Measurements from ENCODE around the gene PPP5C. TPM values are rescaled to one million over a fixed set of nuclear protein-coding genes. Genes with fewer than 3 reads are reported as not detected.

PPP5C gene
- total RNA-seq, 1 donor from 2014 or later, result 70.9 TPM

DNA sequence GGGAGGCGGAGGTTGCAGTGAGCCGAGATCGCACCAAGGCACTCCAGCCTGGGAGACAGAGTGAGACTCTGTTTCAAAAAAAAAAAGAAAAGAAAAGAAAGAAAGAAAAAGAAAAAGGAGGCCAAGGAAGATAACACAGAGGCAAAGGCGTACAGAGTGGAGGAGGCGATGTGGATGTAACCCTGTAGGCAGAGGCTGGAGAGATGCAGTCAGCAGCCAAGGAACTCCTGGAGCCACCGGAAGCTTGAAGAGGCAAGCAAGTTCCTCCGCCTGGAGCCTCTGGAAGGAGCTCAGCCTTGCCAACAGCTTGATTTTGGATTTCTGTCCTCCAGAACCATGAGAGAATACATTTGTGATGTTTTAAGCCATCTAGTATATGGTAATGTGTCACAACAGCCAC lies 73.2 kb downstream of the PPP5C start:
- Histone ChIP-seq H3K36me3 (ENCODE audit: insufficient read depth, low read length) (no peaks in the 10 kb centered on the region), H3K27me3 (ENCODE audit: insufficient read depth, low read length) (peaks cover 3% of the 10 kb centered on the region), H4K20me1 (ENCODE audit: insufficient read depth, low read length) (no peaks in the 10 kb centered on the region), H3K9me3 (ENCODE audit: insufficient read depth, low read depth, low read length) (no peaks in the 10 kb centered on the region), H2AFZ (ENCODE audit: low read depth, low read length) (no peak overlapping the region), H3K79me2 (ENCODE audit: insufficient read depth, low read length) (no peaks in the 10 kb centered on the region), H3K4me3 (ENCODE audit: insufficient read depth, low read depth, low read length) (no peak overlapping the region), H3K4me2 (ENCODE audit: low read length) (no peak overlapping the region), H3K9ac (ENCODE audit: low read length) (no peak overlapping the region), H3K4me1 (ENCODE audit: insufficient read depth, low read length) (peaks cover 9% of the 10 kb centered on the region), H3K27ac (ENCODE audit: low read depth, low read length) (no peak overlapping the region)
- FAIRE-seq (no peak), DNase-seq (ENCODE audit: low read depth) (no peak)
- no peak overlapping the region for H3K4me3 Mint-ChIP-seq (ENCODE audit: unreplicated experiment)
- H3K36me3 Mint-ChIP-seq (ENCODE audit: low read depth, unreplicated experiment), result no peaks in the 10 kb centered on the region
- H3K27me3 Mint-ChIP-seq (ENCODE audit: low read depth, unreplicated experiment), result no peaks in the 10 kb centered on the region
- H3K9me3 Mint-ChIP-seq (ENCODE audit: unreplicated experiment), result no peaks in the 10 kb centered on the region
- peak overlapping the region; percentile 18 for H3K27ac Mint-ChIP-seq (ENCODE audit: unreplicated experiment)
- peaks cover 14% of the 10 kb centered on the region for H3K4me1 Mint-ChIP-seq (ENCODE audit: low read depth, unreplicated experiment)
- TF ChIP-seq, protein P1, sequence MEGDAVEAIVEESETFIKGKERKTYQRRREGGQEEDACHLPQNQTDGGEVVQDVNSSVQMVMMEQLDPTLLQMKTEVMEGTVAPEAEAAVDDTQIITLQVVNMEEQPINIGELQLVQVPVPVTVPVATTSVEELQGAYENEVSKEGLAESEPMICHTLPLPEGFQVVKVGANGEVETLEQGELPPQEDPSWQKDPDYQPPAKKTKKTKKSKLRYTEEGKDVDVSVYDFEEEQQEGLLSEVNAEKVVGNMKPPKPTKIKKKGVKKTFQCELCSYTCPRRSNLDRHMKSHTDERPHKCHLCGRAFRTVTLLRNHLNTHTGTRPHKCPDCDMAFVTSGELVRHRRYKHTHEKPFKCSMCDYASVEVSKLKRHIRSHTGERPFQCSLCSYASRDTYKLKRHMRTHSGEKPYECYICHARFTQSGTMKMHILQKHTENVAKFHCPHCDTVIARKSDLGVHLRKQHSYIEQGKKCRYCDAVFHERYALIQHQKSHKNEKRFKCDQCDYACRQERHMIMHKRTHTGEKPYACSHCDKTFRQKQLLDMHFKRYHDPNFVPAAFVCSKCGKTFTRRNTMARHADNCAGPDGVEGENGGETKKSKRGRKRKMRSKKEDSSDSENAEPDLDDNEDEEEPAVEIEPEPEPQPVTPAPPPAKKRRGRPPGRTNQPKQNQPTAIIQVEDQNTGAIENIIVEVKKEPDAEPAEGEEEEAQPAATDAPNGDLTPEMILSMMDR (IDR thresholded peaks at IDR 0.05; ENCODE audit: insufficient read depth, low read depth, low read length), result no peak
- TF ChIP-seq EZH2 (IDR thresholded peaks at IDR 0.05; ENCODE audit: insufficient read depth, low read length), result no peak

- Histone ChIP-seq H3K79me2 (ENCODE audit: insufficient read depth, low read length) (no peaks in the 10 kb centered on the region), H4K20me1 (ENCODE audit: insufficient read depth, low read length) (no peaks in the 10 kb centered on the region), H3K4me2 (ENCODE audit: low read length) (no peak overlapping the region), H3K9me3 (ENCODE audit: insufficient read depth, low read depth, low read length) (no peaks in the 10 kb centered on the region), H3K36me3 (ENCODE audit: insufficient read depth, low read length) (no peaks in the 10 kb centered on the region), H3K27me3 (ENCODE audit: insufficient read depth, low read length) (peaks cover 3% of the 10 kb centered on the region), H3K27ac (ENCODE audit: low read depth, low read length) (no peak overlapping the region), H3K9ac (ENCODE audit: low read length) (no peak overlapping the region), H3K4me3 (ENCODE audit: insufficient read depth, low read depth, low read length) (no peak overlapping the region), H3K4me1 (ENCODE audit: insufficient read depth, low read length) (peaks cover 8% of the 10 kb centered on the region), H2AFZ (ENCODE audit: low read depth, low read length) (no peak overlapping the region)
- H3K27ac Mint-ChIP-seq (ENCODE audit: unreplicated experiment), result no peak overlapping the region
- H3K4me1 Mint-ChIP-seq (ENCODE audit: low read depth, unreplicated experiment), result peaks cover 9% of the 10 kb centered on the region
- no peak for FAIRE-seq
- no peak for TF ChIP-seq EZH2 (IDR thresholded peaks at IDR 0.05; ENCODE audit: insufficient read depth, low read length)
- TF ChIP-seq, protein P1 (IDR thresholded peaks at IDR 0.05; ENCODE audit: insufficient read depth, low read depth, low read length), result no peak
- no peaks in the 10 kb centered on the region for H3K36me3 Mint-ChIP-seq (ENCODE audit: low read depth, unreplicated experiment)
- H3K9me3 Mint-ChIP-seq (ENCODE audit: unreplicated experiment), result no peaks in the 10 kb centered on the region
- no peaks in the 10 kb centered on the region for H3K27me3 Mint-ChIP-seq (ENCODE audit: low read depth, unreplicated experiment)
- DNase-seq (ENCODE audit: low read depth), result no peak
- no peak overlapping the region for H3K4me3 Mint-ChIP-seq (ENCODE audit: unreplicated experiment)
Observed at GRCh38 chr19:46422344-46422743, 75.5 kb downstream of the PPP5C start.

GRCh38 chr19:46423188-46423587 lies 76.3 kb downstream of the PPP5C start:
- Histone ChIP-seq H4K20me1 (ENCODE audit: insufficient read depth, low read length) (no peaks in the 10 kb centered on the region), H3K4me1 (ENCODE audit: insufficient read depth, low read length) (peaks cover 8% of the 10 kb centered on the region), H3K27ac (ENCODE audit: low read depth, low read length) (no peak overlapping the region), H3K79me2 (ENCODE audit: insufficient read depth, low read length) (no peaks in the 10 kb centered on the region), H3K27me3 (ENCODE audit: insufficient read depth, low read length) (peaks cover 3% of the 10 kb centered on the region), H3K36me3 (ENCODE audit: insufficient read depth, low read length) (no peaks in the 10 kb centered on the region), H3K9ac (ENCODE audit: low read length) (no peak overlapping the region), H2AFZ (ENCODE audit: low read depth, low read length) (no peak overlapping the region), H3K4me3 (ENCODE audit: insufficient read depth, low read depth, low read length) (no peak overlapping the region), H3K4me2 (ENCODE audit: low read length) (no peak overlapping the region), H3K9me3 (ENCODE audit: insufficient read depth, low read depth, low read length) (no peaks in the 10 kb centered on the region)
- H3K4me3 Mint-ChIP-seq (ENCODE audit: unreplicated experiment), result no peak overlapping the region
- no peaks in the 10 kb centered on the region for H3K27me3 Mint-ChIP-seq (ENCODE audit: low read depth, unreplicated experiment)
- no peak for DNase-seq (ENCODE audit: low read depth)
- peaks cover 9% of the 10 kb centered on the region for H3K4me1 Mint-ChIP-seq (ENCODE audit: low read depth, unreplicated experiment)
- H3K27ac Mint-ChIP-seq (ENCODE audit: unreplicated experiment), result peak overlapping the region; percentile 73
- no peaks in the 10 kb centered on the region for H3K9me3 Mint-ChIP-seq (ENCODE audit: unreplicated experiment)
- no peaks in the 10 kb centered on the region for H3K36me3 Mint-ChIP-seq (ENCODE audit: low read depth, unreplicated experiment)
- TF ChIP-seq, protein P1 (IDR thresholded peaks at IDR 0.05; ENCODE audit: insufficient read depth, low read depth, low read length), result no peak
- TF ChIP-seq EZH2 (IDR thresholded peaks at IDR 0.05; ENCODE audit: insufficient read depth, low read length), result no peak
- no peak for FAIRE-seq
